Mucosa of descending colon (tissue), 3 donors: ENCODE measurements around the gene GBE1. TPM values are rescaled to one million over a fixed set of nuclear protein-coding genes. Genes with fewer than 3 reads are reported as not detected.

Experiments used
- ATAC-seq: fragments of 200-7000 bp; cut with Tn5 transposase; one replicate; pipeline ENCODE4 v1.9.1; 2020; ENCODE audit warnings: mild to moderate bottlenecking, moderate library complexity
- DNase-seq, 3 donors: peaks; one replicate each; pipeline ENCODE4 v3.0.0-alpha.2; 2020
- H3K36me3 ChIP-seq: fragments of 200-600 bp; one replicate; pipeline ENCODE4 v1.8.0; 2021; ENCODE audit warnings: low read depth, mild to moderate bottlenecking
- H3K4me1 ChIP-seq: fragments of 200-600 bp; one replicate; pipeline ENCODE4 v1.8.0; 2021; ENCODE audit warnings: low read depth, mild to moderate bottlenecking
- H3K4me3 ChIP-seq: fragments of 200-600 bp; one replicate; pipeline ENCODE4 v1.8.0; 2021; ENCODE audit warnings: mild to moderate bottlenecking
- H3K9me3 ChIP-seq: fragments of 200-600 bp; one replicate; pipeline ENCODE4 v1.8.0; 2021; ENCODE audit warnings: mild to moderate bottlenecking
- intact Hi-C, 2 donors: fragments of 100-400 bp; cut with DNase I in 1 of 2; cut with micrococcal nuclease in 1 of 2; formaldehyde crosslinking; loops; one replicate each; pipeline versions ENCODE4 v1.11.0 to v1.11.1; 2022; cut with DNase I, micrococcal nuclease
- total RNA-seq, 3 donors: library from RNA; stranded (reverse); fragmentation: NEBNext Ultra II Directional in 2 of 3; extraction: Animal tissue kit (Norgen Biotek cat#: 25700) in 2 of 3; gene quantifications; one replicate each; pipeline versions ENCODE4 v1.2.1 to v1.2.4, GENCODE V29; 2021 to 2023
- TF ChIP-seq, protein P1 (sequence below): fragments of 200-600 bp; IDR thresholded peaks from one replicate; pipeline ENCODE4 v1.8.0; 2022; ENCODE audit warnings: antibody characterized with exemption, mild to moderate bottlenecking
- donor health status: DM: no; HTN: no; CAD: no; lungs with moderate emphysema.
- donor health status: DM: no; HTN: no; CAD: no.
- donor health status: DM: no; HTN: yes; CAD: no.

GBE1 gene
- total RNA-seq, 3 donors from 2014 or later, result 17.7 to 20.3 (median 18.8) TPM

GRCh38 chr3:81581966-81582599, 179.4 kb downstream of the GBE1 start:
- Histone ChIP-seq H3K9me3 (no peaks in the 10 kb centered on the region), H3K4me3 (no peak overlapping the region), H3K36me3 (no peaks in the 10 kb centered on the region), H3K4me1 (no peaks in the 10 kb centered on the region)
- intact Hi-C loops, result no loop called here
- DNase-seq, result peak in 2 of 3 donors; percentile 35 to 56
- TF ChIP-seq, protein P1, sequence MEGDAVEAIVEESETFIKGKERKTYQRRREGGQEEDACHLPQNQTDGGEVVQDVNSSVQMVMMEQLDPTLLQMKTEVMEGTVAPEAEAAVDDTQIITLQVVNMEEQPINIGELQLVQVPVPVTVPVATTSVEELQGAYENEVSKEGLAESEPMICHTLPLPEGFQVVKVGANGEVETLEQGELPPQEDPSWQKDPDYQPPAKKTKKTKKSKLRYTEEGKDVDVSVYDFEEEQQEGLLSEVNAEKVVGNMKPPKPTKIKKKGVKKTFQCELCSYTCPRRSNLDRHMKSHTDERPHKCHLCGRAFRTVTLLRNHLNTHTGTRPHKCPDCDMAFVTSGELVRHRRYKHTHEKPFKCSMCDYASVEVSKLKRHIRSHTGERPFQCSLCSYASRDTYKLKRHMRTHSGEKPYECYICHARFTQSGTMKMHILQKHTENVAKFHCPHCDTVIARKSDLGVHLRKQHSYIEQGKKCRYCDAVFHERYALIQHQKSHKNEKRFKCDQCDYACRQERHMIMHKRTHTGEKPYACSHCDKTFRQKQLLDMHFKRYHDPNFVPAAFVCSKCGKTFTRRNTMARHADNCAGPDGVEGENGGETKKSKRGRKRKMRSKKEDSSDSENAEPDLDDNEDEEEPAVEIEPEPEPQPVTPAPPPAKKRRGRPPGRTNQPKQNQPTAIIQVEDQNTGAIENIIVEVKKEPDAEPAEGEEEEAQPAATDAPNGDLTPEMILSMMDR, result peak; percentile 37
- peak; percentile 68 for ATAC-seq

DNA sequence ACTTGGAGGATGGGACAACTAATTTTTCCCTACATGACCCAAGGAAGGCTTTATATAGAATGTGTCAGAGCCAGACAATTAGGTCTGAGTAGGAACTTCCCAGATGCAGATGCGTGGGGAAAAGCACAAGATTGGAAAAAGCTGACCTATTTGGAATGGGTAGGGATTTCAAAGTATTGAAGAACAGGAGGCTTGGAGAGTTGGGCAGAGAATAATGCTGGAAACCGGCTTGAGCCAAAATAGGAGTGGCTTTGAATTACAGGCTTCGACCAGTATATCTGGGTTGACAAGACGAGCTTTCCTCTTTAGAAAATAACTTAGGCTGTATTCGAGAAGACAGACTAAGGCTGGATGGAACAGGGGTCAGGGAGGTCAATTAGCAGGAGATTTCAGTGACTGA, 181.1 kb downstream of the GBE1 start:
- H3K36me3 ChIP-seq, result no peaks in the 10 kb centered on the region
- DNase-seq (no peak), ATAC-seq (no peak)
- no peaks in the 10 kb centered on the region for H3K4me1 ChIP-seq
- intact Hi-C loops, result no loop called here
- H3K9me3 ChIP-seq, result no peaks in the 10 kb centered on the region
- H3K4me3 ChIP-seq, result no peak overlapping the region
- TF ChIP-seq, protein P1, result no peak

GRCh38 chr3:81579744-81580143, 181.7 kb downstream of the GBE1 start:
- H3K9me3 ChIP-seq, result no peaks in the 10 kb centered on the region
- no peak for DNase-seq
- no peak for ATAC-seq
- TF ChIP-seq, protein P1, result no peak
- no peaks in the 10 kb centered on the region for H3K4me1 ChIP-seq
- no peaks in the 10 kb centered on the region for H3K36me3 ChIP-seq
- intact Hi-C loops, result no loop called here
- no peak overlapping the region for H3K4me3 ChIP-seq

- ATAC-seq, result no peak
- TF ChIP-seq, protein P1, result no peak
Observed at GRCh38 chr3:81572201-81572756, 189.2 kb downstream of the GBE1 start.

GRCh38 chr3:81568378-81568777, 193.1 kb downstream of the GBE1 start:
- Histone ChIP-seq H3K4me3 (no peak overlapping the region), H3K9me3 (no peaks in the 10 kb centered on the region), H3K36me3 (no peaks in the 10 kb centered on the region), H3K4me1 (no peaks in the 10 kb centered on the region)
- DNase-seq (no peak), ATAC-seq (no peak)
- TF ChIP-seq, protein P1, result no peak
- intact Hi-C loops, result no loop called here

More at GRCh38 chr3:81572201-81572756, 189.2 kb downstream of the GBE1 start:
- no peaks in the 10 kb centered on the region for H3K36me3 ChIP-seq
- H3K4me1 ChIP-seq, result no peaks in the 10 kb centered on the region
- H3K9me3 ChIP-seq, result no peaks in the 10 kb centered on the region
- H3K4me3 ChIP-seq, result no peak overlapping the region
- intact Hi-C loops, result no loop called here
- no peak for DNase-seq
